H1 (cell line): Measurements from ENCODE around the gene CTNNA3. TPM values are rescaled to one million over a fixed set of nuclear protein-coding genes. Genes with fewer than 3 reads are reported as not detected.

Source experiments
- CTCF ChIA-PET: fragments of 300-600 bp; sonication (Branson Sonifier 250); formaldehyde crosslinking; loops from one replicate; lab custom pipeline; 2021; ENCODE audit not compliant: partially characterized antibody; lab: Charles Lee
- POLR2A ChIA-PET: fragments of 300-600 bp; sonication (Branson Sonifier 250); formaldehyde crosslinking; loops from one replicate; lab custom pipeline; 2021; ENCODE audit warnings: inconsistent platforms; ENCODE audit not compliant: partially characterized antibody; lab: Charles Lee
- DNase-seq, 2 experiments: peaks; one replicate each; pipeline versions ENCODE4 v3.0.0 to v3.0.0-alpha.2; 2010 to 2022; ENCODE audit warnings: low spot score in 2 of 2, low read depth in 1 of 2, mixed read lengths in 1 of 2
- FAIRE-seq: peaks from 2 replicates; lab custom pipeline; 2011; peaks lifted over from hg19 to GRCh38; lab: Jason Lieb, UNC
- H2AFZ ChIP-seq: 2 replicates; pipeline ENCODE4 v1.8.1; 2012; ENCODE audit warnings: low read length, inconsistent platforms
- H2AK5ac ChIP-seq: 2 replicates; pipeline ENCODE4 v1.6.1; 2013; ENCODE audit warnings: low read depth, low read length
- H2BK120ac ChIP-seq: replicated peaks from 2 replicates; pipeline ENCODE3; 2013; ENCODE audit warnings: low read depth, low read length, inconsistent platforms
- H2BK12ac ChIP-seq: 2 replicates; pipeline ENCODE4 v1.6.1; 2013; ENCODE audit warnings: low read depth, low read length
- H2BK15ac ChIP-seq: 2 replicates; pipeline ENCODE4 v1.6.1; 2013; ENCODE audit warnings: low read length
- H2BK20ac ChIP-seq: 2 replicates; pipeline ENCODE4 v1.6.1; 2013; ENCODE audit warnings: low read length
- H2BK5ac ChIP-seq: 2 replicates; pipeline ENCODE4 v1.6.1; 2013; ENCODE audit warnings: low read depth, low read length
- H3K14ac ChIP-seq: 2 replicates; pipeline ENCODE4 v1.6.1; 2013; ENCODE audit warnings: inconsistent platforms; ENCODE audit not compliant: insufficient read length
- H3K18ac ChIP-seq: 2 replicates; pipeline ENCODE4 v1.6.1; 2013; ENCODE audit warnings: low read length; ENCODE audit errors: extremely low read depth
- H3K23ac ChIP-seq: 2 replicates; pipeline ENCODE4 v1.6.1; 2013; ENCODE audit warnings: inconsistent platforms; ENCODE audit not compliant: insufficient read length
- H3K23me2 ChIP-seq: 2 replicates; pipeline ENCODE4 v1.6.1; 2013; ENCODE audit warnings: low read depth, low read length
- H3K27ac ChIP-seq: 2 replicates; pipeline ENCODE4 v1.6.1; 2011; ENCODE audit warnings: low read depth, low read length, inconsistent platforms
- H3K27me3 ChIP-seq, 4 experiments: replicated peaks in 1 of 4; 1 replicate in 1 of 4; 2 replicates in 3 of 4; pipeline versions ENCODE4 v1.6.1 to v1.8.1; 2011 to 2013; ENCODE audit warnings: low read length in 3 of 4, mild to moderate bottlenecking in 3 of 4, inconsistent platforms in 2 of 4, mixed read lengths in 2 of 4, moderate library complexity in 1 of 4; ENCODE audit not compliant: control insufficient read depth in 3 of 4, insufficient read depth in 3 of 4; ENCODE audit errors: extremely low read depth in 1 of 4
- H3K36me3 ChIP-seq, 4 experiments: 2 replicates each; pipeline versions ENCODE4 v1.6.1 to v1.8.1; 2011 to 2013; ENCODE audit warnings: mild to moderate bottlenecking in 4 of 4, low read length in 3 of 4, moderate library complexity in 2 of 4, control low read depth in 1 of 4, inconsistent platforms in 1 of 4; ENCODE audit not compliant: insufficient read depth in 4 of 4, control insufficient read depth in 2 of 4
- H3K4ac ChIP-seq: replicated peaks from 2 replicates; pipeline ENCODE3; 2013; ENCODE audit warnings: low read length, low read depth, mixed read lengths, inconsistent platforms; ENCODE audit not compliant: insufficient read length
- H3K4me1 ChIP-seq, 4 experiments: replicated peaks in 1 of 4; 1 replicate in 1 of 4; 2 replicates in 3 of 4; pipeline versions ENCODE4 v1.6.1 to v1.8.1; 2011 to 2013; ENCODE audit warnings: low read length in 3 of 4, inconsistent platforms in 2 of 4, mixed read lengths in 1 of 4; ENCODE audit not compliant: insufficient read depth in 4 of 4, control insufficient read depth in 3 of 4
- H3K4me2 ChIP-seq, 2 experiments: 2 replicates each; pipeline versions ENCODE4 v1.6.1 to v1.8.1; 2011 to 2013; ENCODE audit warnings: low read depth in 2 of 2, low read length in 2 of 2, control low read depth in 1 of 2, inconsistent platforms in 1 of 2, mild to moderate bottlenecking in 1 of 2; ENCODE audit not compliant: insufficient read depth in 1 of 2
- H3K4me3 ChIP-seq, 4 experiments: fragments of 200-600, 300-600 bp in 1 of 4; sonication (generic), shearing (Covaris generic), sonication (Bioruptor Twin) in 1 of 4; 2 replicates each; pipeline versions ENCODE4 v1.5.1 to v1.8.1; 2011 to 2016; ENCODE audit warnings: low read length in 4 of 4, low read depth in 3 of 4, control low read depth in 2 of 4, inconsistent platforms in 2 of 4, mild to moderate bottlenecking in 2 of 4, mixed read lengths in 1 of 4, moderate library complexity in 1 of 4; ENCODE audit not compliant: insufficient read depth in 2 of 4; ENCODE audit errors: extremely low read depth in 1 of 4
- H3K56ac ChIP-seq: replicated peaks from 2 replicates; pipeline ENCODE3; 2013; ENCODE audit warnings: low read depth, mild to moderate bottlenecking, mixed read lengths, low read length, inconsistent platforms; ENCODE audit not compliant: insufficient read length
- H3K79me1 ChIP-seq: 2 replicates; pipeline ENCODE4 v1.6.1; 2013; ENCODE audit warnings: low read depth, low read length, control low read depth
- H3K79me2 ChIP-seq, 2 experiments: 2 replicates each; pipeline versions ENCODE4 v1.6.1 to v1.8.1; 2012 to 2013; ENCODE audit warnings: low read length in 2 of 2, mild to moderate bottlenecking in 2 of 2, inconsistent platforms in 1 of 2; ENCODE audit not compliant: insufficient read depth in 2 of 2, control insufficient read depth in 1 of 2
- H3K9ac ChIP-seq, 4 experiments: replicated peaks in 1 of 4; 1 replicate in 1 of 4; 2 replicates in 3 of 4; pipeline versions ENCODE4 v1.6.1 to v1.8.1; 2011 to 2013; ENCODE audit warnings: low read depth in 3 of 4, low read length in 3 of 4, control low read depth in 2 of 4, mild to moderate bottlenecking in 2 of 4, moderate library complexity in 2 of 4, inconsistent platforms in 1 of 4; ENCODE audit errors: extremely low read depth in 1 of 4
- H3K9me3 ChIP-seq, 2 experiments: 2 replicates each; pipeline versions ENCODE4 v1.6.1 to v1.8.1; 2012 to 2013; ENCODE audit warnings: mild to moderate bottlenecking in 2 of 2, moderate library complexity in 2 of 2, control low read depth in 1 of 2, inconsistent platforms in 1 of 2, low read depth in 1 of 2, low read length in 1 of 2, mixed read lengths in 1 of 2; ENCODE audit not compliant: insufficient read depth in 2 of 2
- H4K20me1 ChIP-seq, 2 experiments: replicated peaks in 1 of 2; 2 replicates each; pipeline versions ENCODE3 to v1.8.1; 2011 to 2013; ENCODE audit warnings: inconsistent platforms in 2 of 2, low read length in 2 of 2, mild to moderate bottlenecking in 1 of 2; ENCODE audit not compliant: insufficient read depth in 2 of 2, control insufficient read depth in 1 of 2
- H4K5ac ChIP-seq: 2 replicates; pipeline ENCODE4 v1.6.1; 2013; ENCODE audit warnings: low read length, low read depth, mixed read lengths, inconsistent platforms; ENCODE audit not compliant: insufficient read length
- H4K8ac ChIP-seq: 2 replicates; pipeline ENCODE4 v1.8.0; 2013; ENCODE audit warnings: mild to moderate bottlenecking, moderate library complexity, low read length, inconsistent platforms; ENCODE audit not compliant: insufficient read depth; ENCODE audit errors: extremely low read depth
- H4K91ac ChIP-seq: replicated peaks from 2 replicates; pipeline ENCODE3; 2013; ENCODE audit warnings: low read length, mixed read lengths, inconsistent platforms; ENCODE audit not compliant: insufficient read length
- EZH2 ChIP-seq: fragments of 200-600 bp; sonication (generic); IDR thresholded peaks from 2 replicates; pipeline ENCODE4 v1.7.1; 2012; ENCODE audit warnings: low read depth, mild to moderate bottlenecking, moderate library complexity, low read length, inconsistent platforms; ENCODE audit not compliant: severe bottlenecking
- HDAC6 ChIP-seq: IDR thresholded peaks from one replicate; pipeline ENCODE4 v1.7.1; 2012; ENCODE audit warnings: low read depth, mild to moderate bottlenecking, inconsistent platforms, low read length, moderate library complexity
- RAD21 ChIP-seq, 2 experiments: IDR thresholded peaks in 1 of 2; conservative IDR thresholded peaks in 1 of 2; 2 replicates each; pipeline ENCODE4 v1.6.1; 2011; ENCODE audit warnings: low read depth in 2 of 2, low read length in 2 of 2, improper control_type of control experiment in 1 of 2, inconsistent platforms in 1 of 2, mild to moderate bottlenecking in 1 of 2, moderate library complexity in 1 of 2
- SIX5 ChIP-seq: IDR thresholded peaks from 2 replicates; pipeline ENCODE4 v1.6.1; 2011; ENCODE audit warnings: mild to moderate bottlenecking, low read depth, low read length
- WGBS, 2 experiments: shearing (Covaris generic) in 1 of 2; methylation state at CpG; one replicate each; pipeline versions ENCODE4 v1.1.6 to v1.1.7; 2013 to 2015; ENCODE audit warnings: low lambda C conversion rate in 2 of 2, mixed read lengths in 2 of 2, inconsistent platforms in 1 of 2, low coverage in 1 of 2, missing lambda C conversion rate in 1 of 2; ENCODE audit not compliant: insufficient replicate concordance in 2 of 2, insufficient coverage in 1 of 2, insufficient read length in 1 of 2; ENCODE audit errors: extremely low coverage in 1 of 2, missing lambda C conversion rate in 1 of 2; 5-methylcytosine and 5-hydroxymethylcytosine counted together
- polyA plus RNA-seq, 7 experiments: library from polyadenylated mRNA; depleted of rRNA in 3 of 7; stranded (reverse) in 5 of 7; unstranded in 2 of 7; fragments of >200 nt in 5 of 7; fragments of 200-250 nt in 2 of 7; gene quantifications; 1 replicate in 5 of 7; 2 replicates in 1 of 7; 4 replicates in 1 of 7; pipeline versions ENCODE4 v1.2.1 to v1.2.3, GENCODE V29; 2011 to 2013; ENCODE audit warnings: missing spikeins in 2 of 7, mixed read lengths in 2 of 7
- total RNA-seq: library from RNA; stranded (reverse); fragmentation: NEBNext Ultra II Directional; extraction: Animal tissue kit (Norgen Biotek cat#: 25700); gene quantifications from 2 replicates; pipeline ENCODE4 v1.2.1, GENCODE V29; 2021

The CTNNA3 gene
- total and polyA plus RNA-seq, 2 of the 8 experiments (the other 6 are each of a cell fraction or from before 2014, with no cell fraction given) = 1.3 to 1.5 TPM

- Histone ChIP-seq H4K5ac (no peak overlapping the region), H4K91ac (no peak overlapping the region), H4K8ac (no peak overlapping the region), H4K20me1 (no peaks in the 10 kb centered on the region), H2BK15ac (no peak overlapping the region), H2BK12ac (no peak overlapping the region), H3K23ac (no peak overlapping the region), H2BK120ac (no peak overlapping the region), H2AK5ac (no peak overlapping the region), H3K4me2 (no peak overlapping the region), H3K79me2 (no peaks in the 10 kb centered on the region), H2AFZ (no peak overlapping the region), H3K36me3 (no peaks in the 10 kb centered on the region), H3K27me3 (no peaks in the 10 kb centered on the region), H3K18ac (no peak overlapping the region), H3K79me1 (no peaks in the 10 kb centered on the region), H2BK5ac (no peak overlapping the region), H3K9me3 (no peaks in the 10 kb centered on the region; a peak in 1 of 4 replicates), H3K14ac (no peak overlapping the region), H3K27ac (no peak overlapping the region), H3K23me2 (no peaks in the 10 kb centered on the region), H3K4me1 (peaks cover 0 to 3% (median 0%) of the 10 kb centered on the region in 4 experiments; a peak in 1 of 7 replicates), H3K56ac (no peak overlapping the region), H3K9ac (no peak overlapping the region), H3K4me3 (no peak overlapping the region), H3K4ac (no peak overlapping the region), H2BK20ac (no peak overlapping the region)
- DNase-seq = no peak
- ChIA-PET POLR2A (no interaction called here), CTCF (interaction anchor here (0.5 kb wide), 1 partner anchor 905 kb away, joined by 3 read pairs; no protein-coding TSS in a partner anchor)
- 93% methylated on average over 2 of the region's 2 CpGs; no CpG with 5 or more reads in 1 of the 2 experiments for WGBS, 2 experiments
- FAIRE-seq = no peak
- TF ChIP-seq SIX5 (no peak), HDAC6 (no peak), RAD21 (IDR thresholded peaks at IDR 0.05 in 1 of 2, conservative IDR thresholded peaks at IDR 0.05 in 1 of 2; ENCODE audit: low read depth in 2 of 2, low read length in 2 of 2) (no peak), EZH2 (no peak)
Measured at GRCh38 chr10:67257018-67257417, 439.0 kb downstream of the CTNNA3 start.
